ENCODE results near the gene SHCBP1L. TPM values are rescaled to one million over a fixed set of nuclear protein-coding genes. Genes with fewer than 3 reads are reported as not detected.

The SHCBP1L gene
- total RNA-seq, 1 donor from 2014 or later, result not detected

Other genes starting within 250 kb of the SHCBP1L start
- 2.2 and 3.6 TPM in 2 replicates for gene NPL, start 163.4 kb downstream of the SHCBP1L start, total RNA-seq
- 113 and 114 TPM in 2 replicates for gene DHX9, start 113.8 kb downstream of the SHCBP1L start, total RNA-seq
- 298 and 303 TPM in 2 replicates for gene LAMC1, start 70.3 kb upstream of the SHCBP1L start, total RNA-seq
- 1.7 and 2.3 TPM in 2 replicates for gene LAMC2, start 233.1 kb upstream of the SHCBP1L start, total RNA-seq